Natural killer cell (primary cell): ENCODE data around the gene SLC6A7. TPM values are rescaled to one million over a fixed set of nuclear protein-coding genes. Genes with fewer than 3 reads are reported as not detected.
"Not testable (repeated sequence)": the region's sequence is repeated elsewhere in the genome, so short reads cannot be mapped to it uniquely, and the experiment has no call there.

Experiments used
- ATAC-seq, 3 donors: fragments of 150-1000 bp in 2 of 3; fragments of 200-7000 bp in 1 of 3; cut with Tn5 transposase; 1 replicate in 1 of 3; 2 replicates in 2 of 3; pipeline ENCODE4 v1.10.0; 2021; ENCODE audit warnings: mild to moderate bottlenecking in 2 of 3, moderate library complexity in 2 of 3
- DNase-seq, 2 donors: peaks; one replicate each; pipeline versions ENCODE4 v3.0.0 to v3.0.0-alpha.2; 2013 to 2021; ENCODE audit warnings: mixed read lengths in 1 of 2
- H3K27ac ChIP-seq: one replicate; pipeline ENCODE4 v1.5.1; 2013; ENCODE audit warnings: mild to moderate bottlenecking, low read length
- H3K27me3 ChIP-seq: one replicate; pipeline ENCODE4 v1.6.1; 2013; ENCODE audit warnings: low read length; ENCODE audit not compliant: control insufficient read depth, insufficient read depth
- H3K36me3 ChIP-seq: one replicate; pipeline ENCODE4 v1.6.1; 2013; ENCODE audit warnings: low read length; ENCODE audit not compliant: control insufficient read depth, insufficient read depth
- H3K4me1 ChIP-seq: one replicate; pipeline ENCODE4 v1.6.1; 2013; ENCODE audit warnings: low read length; ENCODE audit not compliant: control insufficient read depth, insufficient read depth
- H3K4me3 ChIP-seq: one replicate; pipeline ENCODE4 v1.5.1; 2013; ENCODE audit warnings: low read length
- H3K9me3 ChIP-seq: one replicate; pipeline ENCODE4 v1.6.1; 2013; ENCODE audit warnings: low read length; ENCODE audit not compliant: control insufficient read depth, insufficient read depth
- H3K27ac Mint-ChIP-seq, 2 donors: one replicate each; pipeline ENCODE4 v1.8.0; 2022; ENCODE audit warnings: mild to moderate bottlenecking in 2 of 2, mixed read lengths in 2 of 2, moderate library complexity in 1 of 2
- H3K27me3 Mint-ChIP-seq, 2 donors: one replicate each; pipeline ENCODE4 v1.8.0; 2022; ENCODE audit warnings: low read depth in 2 of 2, mixed read lengths in 2 of 2
- H3K36me3 Mint-ChIP-seq: one replicate; pipeline ENCODE4 v1.8.0; 2022; ENCODE audit warnings: mixed read lengths
- H3K4me1 Mint-ChIP-seq, 2 donors: one replicate each; pipeline ENCODE4 v1.8.0; 2022; ENCODE audit warnings: mixed read lengths in 2 of 2
- H3K4me3 Mint-ChIP-seq: one replicate; pipeline ENCODE4 v1.8.0; 2022; ENCODE audit warnings: mild to moderate bottlenecking, moderate library complexity, mixed read lengths
- H3K9me3 Mint-ChIP-seq, 2 donors: one replicate each; pipeline ENCODE4 v1.8.0; 2022; ENCODE audit warnings: mixed read lengths in 2 of 2
- WGBS: methylation state at CpG from one replicate; pipeline ENCODE4 v1.1.7; 2013; ENCODE audit warnings: missing lambda C conversion rate; ENCODE audit not compliant: insufficient coverage; 5-methylcytosine and 5-hydroxymethylcytosine counted together
- intact Hi-C: fragments of 100-400 bp; cut with micrococcal nuclease; formaldehyde crosslinking; loops from one replicate; pipeline ENCODE4 v1.14.2; 2022
- total RNA-seq, 4 donors: library from RNA; stranded (reverse); fragments of 120-200 nt in 1 of 4; gene quantifications; one replicate each; pipeline versions ENCODE4 v1.2.3 to v1.2.4, GENCODE V29; 2013 to 2022
- TF ChIP-seq, protein P1 (sequence below): fragments of 200-600 bp; IDR thresholded peaks from one replicate; pipeline ENCODE4 v1.8.0; 2022; ENCODE audit warnings: antibody characterized with exemption

Gene SLC6A7
- total RNA-seq, 3 donors from 2014 or later (not counting 1 experiment from before 2014, with no cell fraction given), result not detected

DNA sequence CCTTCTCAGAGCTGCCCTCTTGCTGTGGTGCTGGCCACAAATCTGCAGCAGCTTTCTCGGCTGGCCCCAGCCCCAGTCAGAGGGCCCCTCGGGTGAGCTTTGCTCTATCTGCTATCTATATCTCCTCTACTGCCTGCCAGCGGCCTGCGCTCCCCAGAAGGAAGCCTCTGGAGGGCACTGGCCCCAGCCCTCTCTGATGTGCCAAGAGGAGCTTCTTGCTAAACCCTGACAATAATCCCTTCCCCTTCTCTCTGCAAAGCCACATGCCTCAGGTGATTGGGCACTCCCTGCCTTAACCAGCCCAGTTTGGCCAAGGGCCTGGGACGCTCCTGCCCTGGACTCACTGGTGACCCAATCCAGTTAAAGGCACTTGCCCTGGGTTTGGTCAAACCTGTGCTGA, 57.0 kb downstream of the SLC6A7 start:
- no peak overlapping the region for H3K27ac ChIP-seq
- DNase-seq (no peak), ATAC-seq (no peak)
- Mint-ChIP-seq H3K9me3 (no peaks in the 10 kb centered on the region), H3K27ac (no peak overlapping the region), H3K4me3 (no peak overlapping the region), H3K36me3 (no peaks in the 10 kb centered on the region), H3K27me3 (no peaks in the 10 kb centered on the region), H3K4me1 (no peaks in the 10 kb centered on the region)
- H3K4me1 ChIP-seq, result no peaks in the 10 kb centered on the region
- no peak overlapping the region for H3K4me3 ChIP-seq
- 94% methylated on average over 5 of the region's 5 CpGs for WGBS
- no peaks in the 10 kb centered on the region for H3K36me3 ChIP-seq
- TF ChIP-seq, protein P1, sequence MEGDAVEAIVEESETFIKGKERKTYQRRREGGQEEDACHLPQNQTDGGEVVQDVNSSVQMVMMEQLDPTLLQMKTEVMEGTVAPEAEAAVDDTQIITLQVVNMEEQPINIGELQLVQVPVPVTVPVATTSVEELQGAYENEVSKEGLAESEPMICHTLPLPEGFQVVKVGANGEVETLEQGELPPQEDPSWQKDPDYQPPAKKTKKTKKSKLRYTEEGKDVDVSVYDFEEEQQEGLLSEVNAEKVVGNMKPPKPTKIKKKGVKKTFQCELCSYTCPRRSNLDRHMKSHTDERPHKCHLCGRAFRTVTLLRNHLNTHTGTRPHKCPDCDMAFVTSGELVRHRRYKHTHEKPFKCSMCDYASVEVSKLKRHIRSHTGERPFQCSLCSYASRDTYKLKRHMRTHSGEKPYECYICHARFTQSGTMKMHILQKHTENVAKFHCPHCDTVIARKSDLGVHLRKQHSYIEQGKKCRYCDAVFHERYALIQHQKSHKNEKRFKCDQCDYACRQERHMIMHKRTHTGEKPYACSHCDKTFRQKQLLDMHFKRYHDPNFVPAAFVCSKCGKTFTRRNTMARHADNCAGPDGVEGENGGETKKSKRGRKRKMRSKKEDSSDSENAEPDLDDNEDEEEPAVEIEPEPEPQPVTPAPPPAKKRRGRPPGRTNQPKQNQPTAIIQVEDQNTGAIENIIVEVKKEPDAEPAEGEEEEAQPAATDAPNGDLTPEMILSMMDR, result no peak
- H3K27me3 ChIP-seq, result no peaks in the 10 kb centered on the region
- intact Hi-C loops, result no loop called here
- H3K9me3 ChIP-seq, result no peaks in the 10 kb centered on the region

DNA sequence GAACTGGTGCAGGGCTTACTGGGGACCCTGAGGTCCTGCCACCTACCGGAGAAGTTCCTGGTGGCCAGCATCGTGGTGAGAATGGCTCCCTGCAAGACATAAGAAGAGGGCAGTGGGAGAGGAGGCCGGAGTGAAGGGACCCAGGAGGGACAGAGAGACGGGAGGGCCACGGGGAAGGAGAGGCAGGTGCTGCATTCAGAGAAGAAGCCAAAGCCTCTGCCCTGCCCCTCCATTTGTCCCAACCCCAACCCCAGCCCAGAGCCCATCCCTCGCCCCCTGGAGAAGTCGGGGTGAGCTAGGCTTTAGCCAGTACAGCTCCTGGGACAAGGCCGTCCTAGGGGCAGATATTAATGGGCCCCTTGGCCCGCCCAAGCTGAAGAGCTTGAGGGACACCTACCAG, 57.9 kb downstream of the SLC6A7 start:
- no peak overlapping the region for H3K27ac ChIP-seq
- no peaks in the 10 kb centered on the region for H3K36me3 ChIP-seq
- TF ChIP-seq, protein P1, result no peak
- Mint-ChIP-seq H3K9me3 (no peaks in the 10 kb centered on the region), H3K27ac (no peak overlapping the region), H3K4me1 (no peaks in the 10 kb centered on the region), H3K27me3 (no peaks in the 10 kb centered on the region), H3K4me3 (no peak overlapping the region), H3K36me3 (no peaks in the 10 kb centered on the region)
- no peaks in the 10 kb centered on the region for H3K9me3 ChIP-seq
- no peaks in the 10 kb centered on the region for H3K27me3 ChIP-seq
- ATAC-seq, result no peak
- H3K4me1 ChIP-seq, result no peaks in the 10 kb centered on the region
- no peak overlapping the region for H3K4me3 ChIP-seq
- intact Hi-C loops, result no loop called here
- WGBS, result 90% methylated on average over 9 of the region's 9 CpGs
- no peak for DNase-seq

DNA sequence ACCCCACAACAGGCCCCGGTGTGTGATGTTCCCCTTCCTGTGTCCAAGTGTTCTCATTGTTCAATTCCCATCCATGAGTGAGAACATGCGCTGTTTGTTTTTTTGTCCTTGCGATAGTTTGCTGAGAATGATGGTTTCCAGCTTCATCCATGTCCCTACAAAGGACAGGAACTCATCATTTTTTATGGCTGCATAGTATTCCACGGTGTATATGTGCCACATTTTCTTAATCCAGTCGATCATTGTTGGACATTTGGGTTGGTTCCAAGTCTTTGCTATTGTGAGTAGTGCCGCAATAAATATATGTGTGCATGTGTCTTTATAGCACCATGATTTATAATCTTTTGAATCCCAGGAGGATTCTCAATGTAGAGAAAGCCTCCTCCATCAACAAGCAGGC, 58.6 kb downstream of the SLC6A7 start:
- intact Hi-C loops, DNase-seq, H3K27me3 ChIP-seq, H3K4me3 ChIP-seq, H3K27ac ChIP-seq, ATAC-seq, H3K4me1 ChIP-seq, H3K4me1 Mint-ChIP-seq, H3K4me3 Mint-ChIP-seq, H3K9me3 ChIP-seq, H3K27me3 Mint-ChIP-seq, H3K36me3 ChIP-seq, H3K9me3 Mint-ChIP-seq, H3K36me3 Mint-ChIP-seq, H3K27ac Mint-ChIP-seq: not testable (repeated sequence)
- whole genome bisulfite sequencing, result 93% methylated on average over 6 of the region's 6 CpGs

DNA sequence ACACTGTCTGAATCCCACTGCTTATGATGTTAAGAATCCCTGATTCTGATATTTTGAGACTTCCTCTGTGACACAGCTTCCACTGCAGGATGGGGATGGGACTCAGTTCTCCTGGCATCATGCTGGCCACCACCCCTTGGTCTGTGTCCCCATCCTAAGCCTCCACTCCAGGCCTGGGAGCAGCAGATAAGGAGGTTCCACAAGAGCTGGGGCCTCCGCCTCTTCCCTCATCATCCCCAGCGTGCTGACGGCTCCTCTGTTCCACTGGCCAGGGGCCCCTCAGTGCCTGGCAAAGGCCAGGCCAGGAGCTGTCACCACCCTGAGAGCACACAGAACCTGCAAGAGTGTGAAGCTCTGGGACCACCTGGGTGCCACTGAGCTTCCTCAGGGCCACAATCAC, 59.1 kb downstream of the SLC6A7 start:
- Mint-ChIP-seq H3K9me3 (no peaks in the 10 kb centered on the region), H3K27me3 (no peaks in the 10 kb centered on the region), H3K4me1 (no peaks in the 10 kb centered on the region), H3K27ac (no peak overlapping the region), H3K4me3 (no peak overlapping the region), H3K36me3 (no peaks in the 10 kb centered on the region)
- intact Hi-C loops, result no loop called here
- no peaks in the 10 kb centered on the region for H3K36me3 ChIP-seq
- ATAC-seq (no peak), DNase-seq (no peak)
- H3K4me1 ChIP-seq, result no peaks in the 10 kb centered on the region
- no peak overlapping the region for H3K27ac ChIP-seq
- no peaks in the 10 kb centered on the region for H3K27me3 ChIP-seq
- H3K4me3 ChIP-seq, result no peak overlapping the region
- H3K9me3 ChIP-seq, result no peaks in the 10 kb centered on the region
- TF ChIP-seq, protein P1, result no peak
- 95% methylated on average over 3 of the region's 3 CpGs for WGBS
